ENCODE results near the gene ATP5PO.

The ATP5PO gene

GRCh38 chr21:33896691-33897090, 18.9 kb downstream of the ATP5PO start:
- TF ChIP-seq CTCF (IDR thresholded peaks at IDR 0.05; ENCODE audit: low read depth, low read length), result no peak
- no peak overlapping the region for H3K4me3 ChIP-seq (ENCODE audit: low read depth, low read length)

- H3K4me3 ChIP-seq (ENCODE audit: low read depth, low read length), result no peak overlapping the region
- TF ChIP-seq CTCF (IDR thresholded peaks at IDR 0.05; ENCODE audit: low read depth, low read length), result no peak
Measured at GRCh38 chr21:33895356-33895755, 20.2 kb downstream of the ATP5PO start.

GRCh38 chr21:33894736-33895288, 20.8 kb downstream of the ATP5PO start:
- peak; percentile 76 for TF ChIP-seq CTCF (IDR thresholded peaks at IDR 0.05; ENCODE audit: low read depth, low read length)
- H3K4me3 ChIP-seq (ENCODE audit: low read depth, low read length), result peak overlapping the region; percentile 20; the same call in 1 of the 2 replicates

GRCh38 chr21:33893917-33894316, 21.7 kb downstream of the ATP5PO start:
- no peak overlapping the region for H3K4me3 ChIP-seq (ENCODE audit: low read depth, low read length)
- TF ChIP-seq CTCF (IDR thresholded peaks at IDR 0.05; ENCODE audit: low read depth, low read length), result no peak

DNA sequence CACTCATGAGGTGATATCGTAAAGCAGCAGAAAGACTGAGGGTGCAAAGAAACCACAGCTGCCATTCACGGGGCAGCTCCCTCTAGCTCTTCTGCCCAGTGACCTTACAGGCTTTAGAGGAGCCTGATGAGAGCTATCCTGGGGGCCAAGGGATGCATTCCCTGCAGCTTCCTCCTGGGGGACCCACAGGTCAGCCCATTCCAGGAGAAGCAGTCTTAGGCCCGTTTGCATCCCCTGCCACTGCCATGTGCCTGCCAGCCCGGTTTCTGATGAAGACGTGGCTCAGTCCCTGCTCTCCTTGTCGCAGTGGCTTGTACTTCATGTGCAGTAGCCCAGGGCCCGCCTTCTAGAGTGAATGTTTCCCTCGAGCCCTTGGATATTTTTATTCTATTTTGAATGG, 22.8 kb downstream of the ATP5PO start:
- TF ChIP-seq CTCF (IDR thresholded peaks at IDR 0.05; ENCODE audit: low read depth, low read length), result no peak
- no peak overlapping the region for H3K4me3 ChIP-seq (ENCODE audit: low read depth, low read length)

GRCh38 chr21:33890187-33890586, 25.4 kb downstream of the ATP5PO start:
- H3K4me3 ChIP-seq (ENCODE audit: low read depth, low read length), result no peak overlapping the region
- no peak for TF ChIP-seq CTCF (IDR thresholded peaks at IDR 0.05; ENCODE audit: low read depth, low read length)

GRCh38 chr21:33886321-33886720, 29.3 kb downstream of the ATP5PO start:
- H3K4me3 ChIP-seq (ENCODE audit: low read depth, low read length), result no peak overlapping the region
- TF ChIP-seq CTCF (IDR thresholded peaks at IDR 0.05; ENCODE audit: low read depth, low read length), result no peak

Measured in WI38 (cell line).